ENCODE data around the gene G3BP1. TPM values are rescaled to one million over a fixed set of nuclear protein-coding genes. Genes with fewer than 3 reads are reported as not detected.
A peak's percentile ranks its signal among the peaks of the same experiment; 100 is the strongest.

The G3BP1 gene
- total RNA-seq, 1 donor, result 145 TPM

DNA sequence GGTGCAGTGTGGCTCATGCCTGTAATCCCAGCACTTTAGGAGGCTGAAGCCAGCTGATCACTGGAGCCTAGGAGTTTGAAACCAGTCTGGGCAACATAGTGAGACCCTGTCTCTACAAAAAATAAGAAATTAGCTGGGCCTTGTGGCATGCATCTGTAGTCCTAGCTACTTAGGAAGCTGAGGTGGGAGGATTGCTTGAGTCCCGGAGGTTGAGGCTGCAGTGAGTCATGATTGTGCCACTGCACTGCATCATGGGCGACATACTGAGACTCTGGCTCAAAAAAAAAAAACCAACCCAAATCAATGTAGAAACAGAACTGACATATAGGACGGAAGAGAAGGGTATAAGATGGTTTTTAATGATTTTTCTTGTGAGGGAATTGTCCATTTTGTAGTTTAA lies 27.7 kb downstream of the G3BP1 start:
- no peak for DNase-seq (ENCODE audit: insufficient read length, low spot score, missing footprints)
- TF ChIP-seq, protein P1, sequence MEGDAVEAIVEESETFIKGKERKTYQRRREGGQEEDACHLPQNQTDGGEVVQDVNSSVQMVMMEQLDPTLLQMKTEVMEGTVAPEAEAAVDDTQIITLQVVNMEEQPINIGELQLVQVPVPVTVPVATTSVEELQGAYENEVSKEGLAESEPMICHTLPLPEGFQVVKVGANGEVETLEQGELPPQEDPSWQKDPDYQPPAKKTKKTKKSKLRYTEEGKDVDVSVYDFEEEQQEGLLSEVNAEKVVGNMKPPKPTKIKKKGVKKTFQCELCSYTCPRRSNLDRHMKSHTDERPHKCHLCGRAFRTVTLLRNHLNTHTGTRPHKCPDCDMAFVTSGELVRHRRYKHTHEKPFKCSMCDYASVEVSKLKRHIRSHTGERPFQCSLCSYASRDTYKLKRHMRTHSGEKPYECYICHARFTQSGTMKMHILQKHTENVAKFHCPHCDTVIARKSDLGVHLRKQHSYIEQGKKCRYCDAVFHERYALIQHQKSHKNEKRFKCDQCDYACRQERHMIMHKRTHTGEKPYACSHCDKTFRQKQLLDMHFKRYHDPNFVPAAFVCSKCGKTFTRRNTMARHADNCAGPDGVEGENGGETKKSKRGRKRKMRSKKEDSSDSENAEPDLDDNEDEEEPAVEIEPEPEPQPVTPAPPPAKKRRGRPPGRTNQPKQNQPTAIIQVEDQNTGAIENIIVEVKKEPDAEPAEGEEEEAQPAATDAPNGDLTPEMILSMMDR (IDR thresholded peaks at IDR 0.05; ENCODE audit: extremely low read depth, low read depth, low read length), result no peak
- H2AFZ ChIP-seq (ENCODE audit: low read length), result no peak overlapping the region
- H3K27ac ChIP-seq (ENCODE audit: low read depth, low read length), result peak overlapping the region; percentile 11
- H3K9me3 ChIP-seq (ENCODE audit: low read depth, low read length), result no peaks in the 10 kb centered on the region
- peaks cover 50% of the 10 kb centered on the region for H4K20me1 ChIP-seq (ENCODE audit: insufficient read depth, low read length)
- no peak overlapping the region for H3K4me2 ChIP-seq (ENCODE audit: insufficient read depth, low read length)
- no peaks in the 10 kb centered on the region for H3K27me3 ChIP-seq (ENCODE audit: insufficient read depth, low read length)
- peaks cover 24% of the 10 kb centered on the region for H3K4me1 ChIP-seq (ENCODE audit: insufficient read depth, low read length)
- peaks cover 61% of the 10 kb centered on the region for H3K79me2 ChIP-seq (ENCODE audit: insufficient read depth, low read length)
- H3K4me3 ChIP-seq (ENCODE audit: insufficient read depth, low read length), result no peak overlapping the region
- peaks cover 91% of the 10 kb centered on the region for H3K36me3 ChIP-seq (ENCODE audit: insufficient read depth, low read length)

DNA sequence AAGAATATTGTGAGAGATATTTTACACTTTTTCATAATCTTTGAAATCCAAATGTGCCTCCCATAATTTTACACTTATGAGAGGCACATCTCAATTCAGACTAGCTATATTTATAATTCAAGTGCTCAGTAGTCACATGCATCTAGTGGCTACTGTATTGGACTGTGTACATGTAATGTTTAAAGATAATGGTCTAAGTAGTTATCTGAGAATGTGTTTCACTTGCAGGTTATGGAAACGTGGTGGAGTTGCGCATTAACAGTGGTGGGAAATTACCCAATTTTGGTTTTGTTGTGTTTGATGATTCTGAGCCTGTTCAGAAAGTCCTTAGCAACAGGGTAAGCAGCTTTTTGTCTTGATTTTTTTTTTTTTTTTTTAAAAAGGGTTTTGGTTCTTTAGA lies 28.8 kb downstream of the G3BP1 start:
- Histone ChIP-seq H3K9me3 (ENCODE audit: low read depth, low read length) (no peaks in the 10 kb centered on the region), H3K27me3 (ENCODE audit: insufficient read depth, low read length) (no peaks in the 10 kb centered on the region), H3K79me2 (ENCODE audit: insufficient read depth, low read length) (peaks cover 50% of the 10 kb centered on the region), H3K36me3 (ENCODE audit: insufficient read depth, low read length) (peaks cover 85% of the 10 kb centered on the region), H3K4me1 (ENCODE audit: insufficient read depth, low read length) (peaks cover 30% of the 10 kb centered on the region), H2AFZ (ENCODE audit: low read length) (no peak overlapping the region), H3K27ac (ENCODE audit: low read depth, low read length) (no peak overlapping the region), H3K4me2 (ENCODE audit: insufficient read depth, low read length) (no peak overlapping the region), H3K4me3 (ENCODE audit: insufficient read depth, low read length) (no peak overlapping the region), H4K20me1 (ENCODE audit: insufficient read depth, low read length) (peaks cover 54% of the 10 kb centered on the region)
- TF ChIP-seq, protein P1 (IDR thresholded peaks at IDR 0.05; ENCODE audit: extremely low read depth, low read depth, low read length), result no peak
- no peak for DNase-seq (ENCODE audit: insufficient read length, low spot score, missing footprints)

DNA sequence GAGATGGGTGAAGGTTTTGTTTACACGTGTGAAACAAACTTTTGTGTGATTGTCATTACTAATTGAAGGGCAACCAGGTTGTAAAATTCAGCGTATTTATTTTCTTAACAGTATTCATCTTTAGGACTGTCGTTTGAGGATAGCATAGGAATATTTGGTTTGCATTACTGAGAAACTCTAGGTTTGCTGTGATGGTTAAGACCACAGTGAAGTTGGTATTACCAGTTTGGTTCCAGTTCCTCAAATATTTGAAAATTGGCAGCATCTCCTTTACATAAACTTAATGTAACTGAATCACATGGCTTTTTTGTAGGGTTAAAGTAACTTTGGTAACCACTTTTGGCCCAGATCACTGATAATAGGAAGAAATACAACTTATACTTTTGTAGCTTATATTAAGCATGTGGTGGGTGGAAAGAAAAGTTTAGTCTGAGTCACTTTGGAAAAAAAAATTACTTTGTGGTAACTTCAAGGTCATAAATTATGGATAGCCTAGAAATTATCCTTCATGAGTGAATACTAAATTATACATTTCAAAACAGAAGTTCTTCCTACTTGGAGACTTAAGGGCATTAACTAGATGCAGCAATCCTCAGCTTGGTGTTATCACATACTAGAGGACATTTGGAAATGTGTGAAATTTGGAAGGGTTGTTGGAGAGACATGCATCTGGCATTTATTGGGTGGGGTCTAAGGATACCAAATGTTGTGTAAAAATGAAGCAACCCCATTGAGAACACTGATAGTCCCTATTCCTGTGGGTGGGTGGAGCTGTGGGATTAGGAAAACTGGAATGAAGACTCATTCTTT lies 33.9 kb downstream of the G3BP1 start:
- H2AFZ ChIP-seq (ENCODE audit: low read length), result no peak overlapping the region
- no peaks in the 10 kb centered on the region for H3K27me3 ChIP-seq (ENCODE audit: insufficient read depth, low read length)
- H3K4me3 ChIP-seq (ENCODE audit: insufficient read depth, low read length), result no peak overlapping the region
- peaks cover 65% of the 10 kb centered on the region for H3K36me3 ChIP-seq (ENCODE audit: insufficient read depth, low read length)
- no peaks in the 10 kb centered on the region for H3K9me3 ChIP-seq (ENCODE audit: low read depth, low read length)
- H3K4me1 ChIP-seq (ENCODE audit: insufficient read depth, low read length), result peaks cover 21% of the 10 kb centered on the region
- H3K4me2 ChIP-seq (ENCODE audit: insufficient read depth, low read length), result peak overlapping the region; percentile 20
- peak; percentile 83 for DNase-seq (ENCODE audit: insufficient read length, low spot score, missing footprints)
- peaks cover 48% of the 10 kb centered on the region for H3K79me2 ChIP-seq (ENCODE audit: insufficient read depth, low read length)
- TF ChIP-seq, protein P1 (IDR thresholded peaks at IDR 0.05; ENCODE audit: extremely low read depth, low read depth, low read length), result no peak
- H4K20me1 ChIP-seq (ENCODE audit: insufficient read depth, low read length), result peaks cover 36% of the 10 kb centered on the region
- peak overlapping the region; percentile 8 for H3K27ac ChIP-seq (ENCODE audit: low read depth, low read length)

DNA sequence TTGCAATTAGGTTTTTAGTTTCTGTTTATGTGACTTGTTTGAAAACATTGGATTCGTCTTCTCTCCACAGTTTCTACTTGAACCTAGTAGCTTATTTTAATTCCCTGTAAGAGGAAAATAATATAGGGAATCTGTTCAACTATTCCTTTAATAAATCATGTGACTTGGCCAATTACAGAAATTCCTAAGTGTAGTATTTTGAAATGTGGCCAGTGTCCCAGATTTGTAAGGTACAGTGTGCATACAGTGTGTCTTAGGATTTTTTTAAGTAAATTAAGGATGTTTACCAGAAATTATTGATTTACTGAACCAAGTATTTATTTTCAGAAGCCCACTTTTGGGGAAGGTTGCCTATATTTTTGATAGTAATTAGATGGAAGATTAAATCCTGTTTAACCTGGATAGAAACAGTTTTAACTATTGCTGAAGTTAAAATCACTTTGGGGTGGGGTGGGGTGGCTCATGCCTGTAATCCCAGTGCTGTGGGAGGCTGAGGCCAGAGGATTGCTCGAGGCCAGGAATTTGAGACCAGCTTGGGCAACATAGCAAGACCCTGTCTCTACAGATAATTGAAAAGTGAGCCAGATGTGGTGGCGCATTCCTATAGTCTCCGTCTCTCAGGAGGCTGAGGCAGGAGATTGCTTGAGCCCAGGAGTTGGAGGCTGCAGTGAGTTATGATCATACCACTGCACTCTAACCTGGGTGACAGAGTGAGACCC lies 36.9 kb downstream of the G3BP1 start:
- Histone ChIP-seq H4K20me1 (ENCODE audit: insufficient read depth, low read length) (peaks cover 41% of the 10 kb centered on the region), H3K9me3 (ENCODE audit: low read depth, low read length) (no peaks in the 10 kb centered on the region), H3K27me3 (ENCODE audit: insufficient read depth, low read length) (no peaks in the 10 kb centered on the region), H3K4me1 (ENCODE audit: insufficient read depth, low read length) (peaks cover 28% of the 10 kb centered on the region), H3K27ac (ENCODE audit: low read depth, low read length) (no peak overlapping the region), H2AFZ (ENCODE audit: low read length) (no peak overlapping the region), H3K36me3 (ENCODE audit: insufficient read depth, low read length) (peaks cover 54% of the 10 kb centered on the region), H3K4me2 (ENCODE audit: insufficient read depth, low read length) (no peak overlapping the region), H3K79me2 (ENCODE audit: insufficient read depth, low read length) (peaks cover 46% of the 10 kb centered on the region), H3K4me3 (ENCODE audit: insufficient read depth, low read length) (no peak overlapping the region)
- DNase-seq (ENCODE audit: insufficient read length, low spot score, missing footprints), result no peak
- TF ChIP-seq, protein P1 (IDR thresholded peaks at IDR 0.05; ENCODE audit: extremely low read depth, low read depth, low read length), result no peak

Data from osteoblast (primary cell).